Amniotic epithelial cell (primary cell): ENCODE data around the gene YY1.
A peak's percentile ranks its signal among the peaks of the same experiment; 100 is the strongest.
"Not testable (repeated sequence)": the region's sequence is repeated elsewhere in the genome, so short reads cannot be mapped to it uniquely, and the experiment has no call there.

Experiments used
- DNase-seq: peaks from one replicate; pipeline ENCODE4 v3.0.0-alpha.2; 2010; ENCODE audit warnings: low read depth

Gene YY1

DNA sequence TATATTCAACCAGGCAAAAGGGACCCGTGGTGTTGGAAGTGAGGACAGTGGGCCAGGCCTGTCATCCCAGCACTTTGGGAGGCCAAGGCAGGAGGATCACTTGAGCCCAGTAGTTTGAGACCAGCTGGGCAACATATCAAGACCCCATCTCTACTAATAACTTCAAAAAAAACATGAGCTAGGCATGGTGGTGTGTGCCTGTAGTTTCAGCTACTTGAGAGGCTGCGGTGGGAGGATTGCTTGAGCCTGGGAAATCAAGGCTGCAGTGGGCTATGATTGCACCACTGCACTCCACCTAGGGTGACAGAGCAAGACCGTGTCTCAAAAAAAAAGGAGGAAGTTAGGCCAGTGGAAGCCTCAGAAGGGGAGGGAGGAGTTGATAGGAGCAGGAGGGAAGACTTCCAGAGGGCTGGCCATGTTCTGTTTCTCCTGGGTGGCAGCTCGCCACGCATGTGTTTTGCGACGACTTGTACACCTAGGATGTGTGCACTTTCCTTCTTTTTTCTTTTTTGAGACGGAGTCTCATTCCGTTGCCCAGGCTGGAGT lies 57.2 kb downstream of the YY1 start:
- DNase-seq = no peak

DNA sequence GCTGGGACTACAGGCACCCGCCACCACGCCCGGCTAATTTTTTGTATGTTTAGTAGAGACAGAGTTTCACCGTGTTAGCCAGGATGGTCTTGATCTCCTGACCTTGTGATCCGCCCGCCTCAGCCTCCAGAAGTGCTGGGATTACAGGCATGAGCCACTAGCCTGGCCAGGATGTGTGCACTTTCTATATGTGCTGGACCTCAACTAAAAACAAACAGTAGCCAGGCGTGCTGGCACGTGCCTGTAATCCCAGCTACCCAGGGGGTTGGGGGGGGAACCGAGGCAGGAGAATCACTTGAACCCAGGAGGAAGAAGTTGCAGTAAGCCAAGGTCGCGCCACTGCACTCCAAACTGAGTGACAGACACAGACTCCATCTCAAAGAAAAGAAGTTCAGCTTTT lies 57.8 kb downstream of the YY1 start:
- DNase-seq = not testable (repeated sequence)

DNA sequence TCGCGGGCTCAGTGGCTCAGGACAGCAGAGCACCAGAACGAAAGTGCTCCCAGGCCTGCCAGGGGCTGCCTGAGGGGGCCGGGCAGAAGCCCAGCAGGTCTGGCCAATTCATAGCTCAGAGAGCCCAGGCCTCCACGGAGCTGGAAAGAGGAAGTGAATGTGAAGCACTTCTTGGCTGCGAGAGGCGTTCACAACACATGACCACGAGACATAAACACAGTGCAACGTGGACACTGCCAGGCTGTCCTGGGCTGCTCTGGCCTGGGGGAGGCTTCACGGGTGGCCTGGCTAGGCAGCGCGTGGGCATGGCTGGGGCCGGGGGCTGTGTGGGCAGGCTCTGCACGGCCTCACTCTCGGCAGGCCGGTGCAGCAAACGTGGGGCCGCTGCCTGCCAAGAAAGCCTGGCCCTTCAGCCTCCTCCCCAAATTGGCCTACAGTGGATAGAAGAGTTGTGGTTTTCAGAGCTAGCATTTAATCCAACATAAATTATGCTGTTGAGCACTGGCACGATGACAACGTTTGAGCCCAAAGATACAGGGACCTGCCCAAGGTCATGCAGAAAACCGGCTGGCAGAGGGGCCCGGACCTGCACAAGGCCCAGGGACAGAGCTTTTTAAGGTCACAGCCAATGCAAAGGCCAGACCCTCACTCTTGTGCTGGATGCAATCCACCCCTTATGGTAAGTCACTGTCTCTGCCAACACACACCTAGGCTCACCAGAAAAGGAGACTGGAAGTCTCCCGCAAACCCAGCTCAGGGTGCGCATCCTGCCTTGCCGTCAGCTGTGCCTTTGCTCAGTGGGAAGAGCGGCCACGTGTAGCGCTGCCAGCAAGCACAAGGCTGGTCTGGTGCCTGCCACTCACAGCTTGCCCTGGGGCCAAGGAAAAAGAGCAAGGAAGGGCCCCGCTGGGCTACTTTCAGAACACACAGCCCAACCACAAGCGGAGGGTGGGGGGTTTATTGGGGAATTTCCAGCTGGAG lies 58.7 kb downstream of the YY1 start:
- DNase-seq = peak; percentile 77

DNA sequence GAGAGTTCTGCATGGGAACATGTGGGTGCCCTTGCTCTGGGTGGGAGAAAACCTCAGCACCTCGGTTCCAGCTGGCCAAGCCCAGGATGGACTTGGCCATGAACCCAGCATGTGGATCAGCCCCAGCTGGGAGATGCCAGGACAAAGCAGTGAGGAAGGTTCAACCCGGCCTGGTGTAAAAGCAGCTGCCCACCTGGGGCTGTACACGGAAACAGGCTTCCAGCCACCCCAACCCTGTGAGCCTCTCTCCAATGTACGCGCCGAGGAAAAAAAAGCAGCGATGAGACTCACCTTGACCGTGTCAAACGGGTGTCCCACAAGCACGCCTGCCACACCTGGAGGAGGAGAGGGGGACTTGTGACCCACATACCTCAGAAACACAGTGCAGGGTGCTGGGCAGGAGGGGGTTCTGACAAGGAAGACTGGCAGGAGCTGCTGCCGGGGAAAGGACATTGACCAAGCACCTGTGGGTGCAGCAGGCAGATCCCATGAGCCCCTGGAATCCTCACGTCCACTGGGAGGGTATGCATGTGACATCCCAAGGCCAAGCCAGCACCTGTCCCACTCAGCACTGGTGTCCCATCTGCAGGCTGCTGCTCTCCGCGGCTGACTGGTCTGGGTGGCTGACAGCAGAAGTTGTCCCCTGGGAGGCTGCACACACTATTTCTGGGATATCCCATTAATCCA lies 59.8 kb downstream of the YY1 start:
- DNase-seq = no peak

DNA sequence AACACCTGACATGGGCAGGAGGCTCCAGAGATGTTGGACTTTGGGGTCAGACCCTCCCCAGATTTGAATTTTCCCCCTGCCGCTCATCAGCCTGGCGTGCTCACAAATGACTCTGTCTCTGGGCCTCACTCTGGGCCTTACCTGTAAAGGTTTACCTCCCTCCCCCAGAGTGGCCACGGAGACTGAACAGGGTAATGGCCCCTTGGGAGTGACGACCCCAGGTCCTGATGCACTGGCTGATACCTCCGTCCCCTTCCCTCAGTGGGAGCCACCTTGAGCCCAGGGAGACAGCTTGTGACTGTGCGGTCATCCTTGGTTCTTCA lies 60.3 kb downstream of the YY1 start:
- no peak for DNase-seq

DNA sequence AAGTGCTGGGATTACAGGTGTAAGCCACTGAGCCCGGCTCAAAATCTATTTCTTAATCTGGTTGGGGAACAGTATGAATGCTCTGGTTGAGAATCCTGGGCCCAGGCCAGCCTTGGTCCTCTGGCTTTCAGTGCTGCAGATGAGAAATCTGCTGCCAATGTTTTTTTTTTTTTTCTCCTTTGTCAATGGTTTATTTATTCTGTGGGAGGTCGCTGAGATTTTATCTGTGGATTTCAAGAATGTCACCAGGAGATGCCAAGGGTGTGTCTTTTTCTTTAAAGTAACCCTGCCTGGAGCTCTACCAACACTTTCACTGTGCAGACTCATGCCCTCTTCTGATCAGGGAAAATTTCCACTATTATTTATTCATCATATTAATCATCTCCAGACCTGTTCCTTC lies 63.7 kb downstream of the YY1 start:
- DNase-seq = no peak

DNA sequence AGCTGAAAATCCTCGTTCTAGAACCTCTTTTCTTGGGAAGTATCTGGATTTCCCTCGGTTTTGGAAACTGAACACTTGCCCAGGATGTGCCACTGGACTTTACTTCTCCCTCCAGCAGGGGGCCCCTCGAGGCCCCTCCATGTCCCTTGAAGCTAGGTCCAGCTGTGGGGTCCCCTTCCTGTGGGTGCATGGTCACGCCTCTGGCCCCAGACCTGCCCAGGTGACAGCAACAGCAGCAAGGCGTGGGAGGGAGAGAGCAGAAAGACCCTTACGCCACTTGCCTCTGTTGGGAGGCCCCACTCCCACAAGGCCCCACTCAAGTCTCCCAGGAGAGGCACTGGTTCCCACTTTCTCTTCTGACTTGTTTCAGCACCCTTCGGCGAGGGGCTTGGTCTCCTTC lies 64.2 kb downstream of the YY1 start:
- no peak for DNase-seq

DNA sequence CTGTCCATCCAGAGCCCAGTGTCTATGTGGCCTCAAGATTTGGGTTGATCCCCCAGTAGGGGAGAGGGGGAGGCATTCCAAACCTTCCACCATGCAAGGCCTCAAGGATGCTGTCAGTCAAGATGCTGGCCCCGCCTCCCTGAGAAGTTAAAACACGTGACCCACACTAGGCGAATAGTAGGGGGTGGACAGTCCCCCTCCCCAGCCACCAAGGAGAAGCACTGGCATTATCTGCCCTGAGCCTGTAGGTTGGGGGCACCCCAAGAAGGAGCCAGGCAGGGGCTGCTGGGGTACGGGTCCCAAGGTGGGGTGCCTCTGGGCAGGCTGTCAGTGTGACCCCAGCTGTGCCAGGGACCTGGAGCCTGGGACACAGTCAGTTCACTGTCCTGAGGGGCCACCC lies 65.0 kb downstream of the YY1 start:
- DNase-seq = no peak

DNA sequence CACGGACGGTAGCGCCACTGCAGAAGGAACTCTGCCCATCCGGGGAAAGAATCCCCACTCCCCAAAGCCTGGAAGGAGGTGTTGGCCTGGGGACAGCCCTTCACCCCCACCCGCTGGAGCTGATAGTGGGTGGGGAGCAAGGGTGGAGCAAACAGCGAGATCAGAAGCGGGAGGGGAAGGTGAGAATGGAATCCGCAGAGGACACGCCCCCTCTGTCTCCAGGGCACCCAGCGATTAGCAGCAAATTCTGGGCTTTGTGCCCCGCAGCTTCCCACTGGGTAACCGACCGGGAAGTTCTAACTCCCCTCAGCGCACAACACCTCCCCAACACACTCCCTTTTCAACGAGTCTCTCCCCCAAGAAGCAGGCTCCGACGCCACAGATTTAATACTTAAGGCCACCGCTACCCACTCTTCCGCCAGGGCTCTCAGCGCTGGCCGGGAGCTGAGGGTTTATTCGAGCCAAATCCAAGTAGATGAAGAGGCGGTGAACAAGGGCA lies 65.9 kb downstream of the YY1 start:
- peak; percentile 17 for DNase-seq

DNA sequence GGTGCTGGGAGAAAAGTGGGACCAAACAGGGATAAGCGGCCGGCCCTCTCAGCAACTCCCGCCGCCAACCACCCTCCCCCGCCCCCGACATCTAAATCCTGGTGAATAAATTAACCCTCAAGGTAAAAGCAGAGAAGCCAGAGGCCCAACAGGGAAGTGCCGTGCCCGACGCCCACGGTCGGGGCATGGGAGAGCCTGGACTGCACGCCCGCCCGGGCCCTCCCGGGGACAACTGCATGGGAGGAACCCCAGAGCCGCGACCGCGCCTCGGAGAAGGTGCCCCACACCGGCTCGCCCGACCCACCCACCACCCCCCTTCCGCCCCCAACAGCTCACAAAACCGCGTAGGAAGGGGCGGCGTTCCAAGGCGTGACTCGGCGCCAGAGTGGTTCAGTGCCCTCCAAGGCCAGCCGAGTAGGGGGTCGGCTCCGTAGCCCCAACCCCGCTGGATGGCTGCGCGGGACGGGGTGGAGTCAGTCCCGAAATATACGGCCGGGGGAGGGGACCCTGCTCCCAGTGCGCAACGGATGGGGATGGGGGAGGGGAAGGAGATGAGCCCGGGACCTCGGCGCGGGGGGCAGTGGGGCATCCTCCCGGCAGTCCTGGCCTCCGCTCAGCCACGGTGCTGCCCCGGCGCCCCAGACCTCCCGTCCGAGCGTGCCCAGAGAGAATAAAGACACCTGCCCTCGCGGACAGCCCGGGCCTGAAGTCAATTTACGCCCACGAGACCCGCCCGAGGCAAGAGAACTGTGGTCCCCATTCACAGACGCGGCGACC lies 66.6 kb downstream of the YY1 start:
- no peak for DNase-seq

DNA sequence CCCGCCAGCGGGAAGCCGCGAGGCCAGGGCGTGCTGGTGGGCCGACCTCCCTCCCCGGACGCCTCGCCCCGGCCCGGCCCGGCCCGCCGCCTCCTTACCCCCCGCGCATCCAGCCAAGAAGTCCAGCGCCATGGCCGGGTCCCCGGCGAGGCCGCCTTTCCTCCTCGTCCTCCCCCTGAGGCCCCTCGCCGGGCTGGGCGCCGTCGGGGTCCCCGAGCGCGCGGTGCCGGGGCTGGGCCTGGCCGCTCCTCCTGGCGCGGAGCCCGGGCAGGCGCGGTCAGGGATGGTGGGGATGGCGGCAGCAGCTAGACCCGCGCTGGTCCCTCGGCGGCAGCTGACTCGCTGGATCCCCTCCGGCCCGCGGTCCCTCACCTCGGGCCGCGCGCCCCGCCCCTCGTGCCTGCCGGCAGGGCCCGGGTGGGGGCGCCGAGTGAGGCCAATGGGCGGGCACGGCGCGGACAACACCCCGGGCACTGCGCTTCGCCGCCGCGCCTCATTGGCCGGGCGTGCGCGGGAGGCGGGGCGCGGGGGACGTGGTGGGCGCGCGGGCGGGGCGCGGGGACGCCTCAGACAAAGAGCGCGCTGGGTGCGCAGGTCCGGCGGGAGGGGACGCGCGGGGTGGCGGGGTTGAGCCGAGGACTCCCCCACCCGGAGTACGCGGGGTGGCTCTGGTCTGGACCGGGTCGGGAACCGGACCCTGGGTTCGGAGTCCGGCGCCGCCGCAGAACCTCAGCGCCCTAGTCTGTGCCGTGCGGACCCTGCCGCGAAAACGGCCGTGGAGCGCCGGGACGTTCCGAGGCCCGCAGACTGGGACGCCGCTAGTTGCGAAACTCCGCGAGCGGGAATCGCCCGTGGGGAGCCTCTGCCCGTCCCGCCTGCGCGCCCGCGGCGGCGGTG lies 67.4 kb downstream of the YY1 start, which contains the start of gene SLC25A29:
Gene SLC25A29, minus strand, starts transcription at position 344 of the 897 bp plus-strand sequence. Its CDS starts 212 bp downstream, at position 132.
- peak; percentile 70 for DNase-seq

DNA sequence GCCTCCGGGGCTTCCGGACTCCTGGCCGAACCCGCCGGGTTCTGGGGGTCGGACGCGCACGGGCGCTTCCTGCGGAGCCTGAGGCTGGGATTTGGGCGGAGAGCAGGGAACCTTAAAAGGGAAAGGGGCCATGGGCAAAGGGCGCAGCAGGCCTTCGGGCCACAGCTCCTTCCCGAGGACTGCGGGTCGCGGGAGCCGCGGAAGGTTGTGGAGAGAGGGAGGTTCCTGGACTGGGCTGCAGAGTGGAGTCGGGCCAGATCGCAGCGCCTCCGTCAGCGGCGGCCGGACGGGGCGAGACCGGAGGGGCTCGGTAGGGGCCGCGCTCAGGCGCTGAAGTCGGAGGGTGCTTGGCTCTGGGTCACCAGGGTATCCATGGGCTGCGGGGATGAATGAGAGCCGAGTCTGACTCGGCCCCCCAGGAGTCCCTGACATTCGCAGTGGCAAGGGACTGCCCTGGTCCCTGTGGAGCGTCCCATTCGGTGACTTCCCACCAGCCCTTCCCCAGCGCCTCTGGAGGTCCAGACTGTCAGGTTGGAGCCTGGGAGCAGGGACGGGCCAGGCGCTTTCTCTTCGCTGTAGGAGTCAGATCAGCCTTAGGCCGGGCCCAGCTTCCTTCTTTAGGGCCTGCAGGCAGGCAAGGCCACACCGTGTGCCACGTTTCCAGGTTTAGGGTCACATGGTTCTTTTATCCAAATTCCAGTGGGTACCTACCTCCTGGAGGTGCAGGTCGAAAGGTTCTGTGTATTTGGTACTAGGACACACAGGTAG lies 68.2 kb downstream of the YY1 start:
- DNase-seq = peak; percentile 21

DNA sequence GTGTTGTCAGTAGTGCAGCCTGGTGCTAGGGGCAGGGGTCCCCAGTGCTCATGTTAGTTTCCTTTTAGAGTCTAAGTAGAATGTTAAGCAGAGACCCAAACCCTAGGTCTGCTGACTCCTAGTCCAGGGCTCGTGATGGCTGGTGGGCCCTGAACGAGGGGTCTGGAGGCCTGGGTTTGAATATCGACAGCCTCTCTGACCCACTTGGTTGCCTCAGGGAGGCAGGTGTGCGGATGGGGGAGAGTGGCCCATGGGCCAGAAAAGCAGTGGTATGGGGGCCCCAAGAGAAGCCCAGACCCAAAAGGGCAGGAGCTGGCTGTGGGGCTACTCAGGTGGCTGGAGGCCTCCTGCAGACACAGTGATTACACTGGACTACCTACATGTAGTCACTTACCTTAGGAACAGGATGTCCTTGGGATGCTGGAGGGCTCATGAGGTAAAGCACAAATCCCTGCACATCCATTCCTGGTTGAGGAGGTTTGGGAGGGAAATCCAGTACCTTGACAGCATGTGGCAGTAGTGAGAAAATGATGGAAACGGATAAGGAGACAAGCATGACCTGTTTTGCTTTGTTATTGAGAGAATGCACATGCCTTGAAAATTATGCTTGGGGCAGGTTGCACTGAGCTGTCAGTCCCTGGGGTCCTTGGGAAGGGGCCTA lies 69.0 kb downstream of the YY1 start:
- no peak for DNase-seq

DNA sequence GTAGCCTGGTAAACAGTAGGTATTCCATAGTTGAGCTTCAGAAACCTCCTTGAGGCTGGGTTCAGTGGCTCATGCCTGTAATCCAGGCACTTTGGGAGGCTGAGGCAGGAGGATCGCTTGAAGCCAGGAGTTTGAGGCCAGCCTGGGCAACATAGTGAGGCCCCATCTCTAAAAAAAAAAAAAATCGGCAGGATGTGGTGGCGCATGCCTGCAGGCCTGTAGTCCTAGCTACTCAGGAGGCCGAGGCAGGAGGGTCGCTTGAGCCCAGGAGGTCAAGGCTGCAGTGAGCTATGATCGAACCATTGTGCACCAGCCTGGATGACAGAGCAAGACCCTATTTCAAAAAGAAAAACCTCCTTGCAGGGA lies 69.5 kb downstream of the YY1 start:
- DNase-seq = not testable (repeated sequence)

DNA sequence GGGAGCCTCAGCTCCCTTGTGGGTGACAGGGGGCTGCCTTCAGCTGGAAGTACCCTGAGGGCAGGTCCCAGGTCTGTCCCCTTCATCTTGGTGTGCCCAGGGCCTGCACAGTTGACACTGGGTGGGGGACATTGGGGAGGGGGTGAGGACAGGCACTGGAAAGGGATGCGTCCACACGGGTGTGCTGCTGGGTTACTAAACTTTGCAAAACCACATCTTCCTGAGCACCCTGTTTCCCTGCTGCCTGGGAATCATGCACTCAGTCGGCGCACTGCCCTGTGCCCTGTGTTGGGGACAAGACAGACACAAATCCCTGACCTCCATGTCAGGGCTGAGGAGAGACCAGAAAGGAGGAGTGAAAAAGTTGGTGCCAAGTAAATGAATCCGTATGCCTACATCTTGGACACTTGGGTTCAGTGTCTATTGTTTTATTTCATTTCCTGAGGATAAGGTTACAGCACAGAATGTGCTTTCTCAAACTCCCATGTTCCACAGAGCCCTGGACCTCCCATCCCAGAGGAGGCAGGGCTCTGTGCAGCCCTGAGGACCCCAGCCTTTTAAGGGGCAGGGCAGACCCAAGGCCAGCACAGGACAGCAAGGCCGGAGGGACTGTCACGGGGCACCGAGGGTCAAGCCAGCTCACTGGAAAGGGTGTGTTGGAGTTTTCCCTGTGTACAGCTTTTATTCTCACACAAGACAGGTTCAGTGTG lies 70.2 kb downstream of the YY1 start:
- DNase-seq = no peak

DNA sequence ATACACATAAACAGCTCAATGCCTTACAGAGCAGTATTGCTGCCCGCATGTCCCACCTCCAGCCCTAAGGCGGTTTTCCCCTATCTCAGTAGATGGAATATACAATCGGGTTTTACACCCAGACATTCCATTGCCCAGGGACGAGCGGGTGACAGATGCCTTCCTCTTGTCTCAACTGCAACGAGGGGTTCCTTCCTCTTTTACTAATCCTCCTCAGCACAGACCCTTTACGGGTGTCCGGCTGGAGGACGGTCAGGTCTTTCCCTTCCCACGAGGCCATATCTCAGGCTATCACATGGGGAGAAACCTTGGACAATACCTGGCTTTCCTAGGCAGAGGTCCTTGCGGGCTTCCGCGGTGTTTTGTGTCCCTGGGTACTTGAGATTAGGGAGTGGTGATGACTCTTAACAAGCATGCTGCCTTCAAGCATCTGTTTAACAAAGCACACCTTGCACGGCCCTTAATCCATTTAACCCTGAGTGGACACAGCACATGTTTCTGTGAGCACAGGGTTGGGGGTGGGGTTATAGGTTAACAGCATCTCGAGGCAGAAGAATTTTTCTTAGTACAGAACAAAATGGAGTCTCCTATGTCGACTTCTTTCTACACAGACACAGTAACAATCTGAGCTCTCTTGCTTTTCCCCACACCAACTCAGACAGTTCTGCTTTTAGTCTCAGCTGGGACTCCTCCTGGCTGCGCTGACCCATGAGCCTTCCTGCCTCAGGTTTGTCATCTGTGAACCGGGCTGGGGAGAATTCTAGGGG lies 73.3 kb downstream of the YY1 start:
- DNase-seq = not testable (repeated sequence)

DNA sequence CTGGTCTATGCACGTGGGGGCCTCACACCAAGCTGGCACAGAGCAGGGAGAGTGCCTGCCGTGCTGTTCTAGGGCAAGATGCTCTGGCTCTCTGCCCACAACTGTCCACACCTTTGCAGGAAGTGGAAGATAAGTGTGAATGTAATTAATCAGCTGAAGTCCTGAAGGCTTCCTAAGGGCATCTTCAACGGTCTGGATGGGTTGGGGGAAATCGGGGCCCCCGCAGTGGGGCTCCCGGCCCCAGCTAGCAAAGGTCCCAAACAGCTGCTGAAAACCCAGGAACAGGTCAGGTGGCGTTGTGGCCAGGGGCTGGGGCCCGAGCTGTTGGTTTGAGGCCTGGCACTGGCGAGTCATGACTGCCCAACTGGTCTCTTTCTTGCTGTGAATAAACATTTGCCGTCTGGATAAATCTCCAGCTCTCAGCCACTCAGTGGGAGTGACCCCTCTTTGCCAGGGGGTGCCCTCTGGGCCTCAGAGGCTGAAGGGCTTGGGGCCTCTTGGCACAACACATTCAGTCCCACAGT lies 74.0 kb downstream of the YY1 start:
- DNase-seq = no peak
